HepG2 (cell line): ENCODE measurements around the gene SLC34A3. TPM values are rescaled to one million over a fixed set of nuclear protein-coding genes. Genes with fewer than 3 reads are reported as not detected.

Source experiments
- FOXP1 ChIP-seq, 2 experiments: fragments of 450-650 bp in 1 of 2; IDR thresholded peaks; 2 replicates each; pipeline ENCODE4 v1.6.1; 2017 to 2018; ENCODE audit warnings: antibody characterized with exemption in 1 of 2
- GTF2F1 ChIP-seq: fragments of 150-350 bp; IDR thresholded peaks from 2 replicates; pipeline ENCODE4 v1.6.1; 2014; ENCODE audit warnings: low read length
- MLX ChIP-seq: IDR thresholded peaks from 2 replicates; pipeline ENCODE4 v1.6.1; 2016
- PRDM10 ChIP-seq: sonication (generic); formaldehyde crosslinking; IDR thresholded peaks from 2 replicates; pipeline ENCODE4 v1.4.0; 2020; ENCODE audit warnings: low read depth, missing genetic modification reagents
- ZNF136 ChIP-seq: sonication (generic); formaldehyde crosslinking; IDR thresholded peaks from 2 replicates; pipeline ENCODE4 v1.8.1; 2022; ENCODE audit warnings: low read depth, mild to moderate bottlenecking, moderate library complexity, missing genetic modification reagents
- ZNF432 ChIP-seq: sonication (generic); formaldehyde crosslinking; IDR thresholded peaks from 2 replicates; pipeline ENCODE4 v1.5.0; 2020; ENCODE audit warnings: missing genetic modification reagents, mild to moderate bottlenecking, borderline replicate concordance
- ZNF512B ChIP-seq: sonication (generic); formaldehyde crosslinking; IDR thresholded peaks from 2 replicates; pipeline ENCODE4 v1.5.1; 2020; ENCODE audit warnings: missing genetic modification reagents, mild to moderate bottlenecking, borderline replicate concordance
- ZNF552 ChIP-seq: sonication (generic); formaldehyde crosslinking; IDR thresholded peaks from 2 replicates; pipeline ENCODE4 v1.9.0; 2022; ENCODE audit warnings: missing genetic modification reagents, mild to moderate bottlenecking, borderline replicate concordance
- ZNF891 ChIP-seq: sonication (generic); formaldehyde crosslinking; IDR thresholded peaks from 2 replicates; pipeline ENCODE4 v1.5.0; 2020; ENCODE audit warnings: mild to moderate bottlenecking, missing genetic modification reagents
- ZSCAN30 ChIP-seq: sonication (generic); formaldehyde crosslinking; IDR thresholded peaks from 2 replicates; pipeline ENCODE4 v1.5.0; 2020; ENCODE audit warnings: mild to moderate bottlenecking, missing genetic modification reagents
- ZXDC ChIP-seq: sonication (generic); formaldehyde crosslinking; IDR thresholded peaks from 2 replicates; pipeline ENCODE4 v1.5.0; 2020; ENCODE audit warnings: mild to moderate bottlenecking, missing genetic modification reagents
- polyA plus RNA-seq, 8 experiments: library from polyadenylated mRNA; depleted of rRNA in 3 of 8; stranded (reverse) in 7 of 8; unstranded in 1 of 8; fragments of >200 nt; fragmentation: Illumina TruSeq in 4 of 8; extraction: Trizol in 4 of 8; gene quantifications; 2 replicates each; pipeline versions ENCODE4 v1.2.1 to v1.2.3, GENCODE V29; 2011 to 2016; ENCODE audit warnings: low read depth in 4 of 8, missing spikeins in 1 of 8, mixed read lengths in 1 of 8; ENCODE audit not compliant: insufficient read depth in 1 of 8
- total RNA-seq, 5 experiments: library from RNA; depleted of rRNA; stranded (reverse); fragments of >200 nt; fragmentation: Illumina TruSeq; extraction: Trizol; gene quantifications; 2 replicates each; pipeline ENCODE4 v1.2.3, GENCODE V29; 2016; ENCODE audit warnings: low read depth in 1 of 5
- TF ChIP-seq, protein P1 (sequence below): sonication (generic); formaldehyde crosslinking; IDR thresholded peaks from 2 replicates; pipeline ENCODE4 v1.8.0; 2022; ENCODE audit warnings: missing genetic modification reagents, mild to moderate bottlenecking, moderate library complexity, borderline replicate concordance
- TF ChIP-seq, protein P2 (sequence below): IDR thresholded peaks from 2 replicates; pipeline ENCODE4 v1.6.1; 2016

SLC34A3 gene
- total and polyA plus RNA-seq, 2 of the 13 experiments (the other 11 are each of a cell fraction or from before 2014, with no cell fraction given): 0.07 to 1.0 TPM

DNA sequence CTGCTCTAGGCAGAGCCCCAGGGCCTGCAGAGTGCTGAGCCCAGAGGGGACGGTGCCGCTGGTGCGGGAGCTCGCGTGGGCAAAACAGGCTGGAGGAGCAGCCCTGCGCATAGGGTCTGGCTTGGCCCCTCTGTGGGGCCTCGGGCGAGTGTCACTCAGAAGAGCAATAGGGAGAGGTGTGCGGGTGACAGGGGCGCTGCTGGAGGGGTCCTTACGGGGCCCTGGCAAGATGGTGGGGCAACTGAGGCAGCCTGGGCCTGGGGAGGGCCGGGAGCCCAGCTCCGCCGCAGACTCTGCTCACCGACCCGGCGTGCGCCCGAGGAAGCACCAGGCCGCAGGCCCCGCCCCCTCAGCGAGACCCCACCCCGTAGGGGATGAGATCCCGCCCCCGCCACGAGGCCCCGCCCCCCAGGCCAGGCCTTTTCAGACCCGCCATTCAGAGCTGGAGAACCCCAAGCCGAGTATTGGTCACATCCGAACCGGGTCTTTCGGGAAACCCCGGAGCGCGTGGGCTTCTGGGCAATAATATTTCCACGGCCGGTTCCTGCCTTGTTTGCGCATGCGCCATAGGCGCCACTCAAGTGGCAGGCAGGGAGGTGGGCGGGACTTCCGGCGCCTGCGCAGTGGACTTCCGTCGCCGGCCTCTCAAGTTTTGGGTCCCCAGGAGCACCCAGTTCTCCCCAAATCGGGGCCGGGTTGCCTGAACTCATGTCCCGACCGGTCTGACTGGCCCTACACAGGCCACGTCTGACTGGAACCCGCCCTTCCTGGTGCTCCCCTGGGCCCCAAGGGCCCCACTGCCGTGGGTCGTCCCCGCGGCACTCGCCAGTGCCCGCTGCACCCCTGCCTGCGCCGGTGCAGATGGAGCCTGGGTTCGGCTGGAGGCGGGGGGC lies 7.4 kb upstream of the SLC34A3 start (continued):
- TF ChIP-seq PRDM10 (no peak), ZXDC (CRISPR knock-in tag) (peak; percentile 66), GTF2F1 (no peak), ZNF432 (CRISPR knock-in tag) (no peak), ZNF136 (CRISPR knock-in tag) (no peak), ZNF891 (CRISPR knock-in tag) (no peak), ZNF512B (no peak), FOXP1 (IDR thresholded peaks at IDR 0.05) (no peak), FOXP1 (CRISPR knock-in tag; IDR thresholded peaks at IDR 0.05) (no peak), ZSCAN30 (CRISPR knock-in tag) (no peak), ZNF552 (CRISPR knock-in tag) (no peak), MLX (no peak)
- TF ChIP-seq, protein P1, sequence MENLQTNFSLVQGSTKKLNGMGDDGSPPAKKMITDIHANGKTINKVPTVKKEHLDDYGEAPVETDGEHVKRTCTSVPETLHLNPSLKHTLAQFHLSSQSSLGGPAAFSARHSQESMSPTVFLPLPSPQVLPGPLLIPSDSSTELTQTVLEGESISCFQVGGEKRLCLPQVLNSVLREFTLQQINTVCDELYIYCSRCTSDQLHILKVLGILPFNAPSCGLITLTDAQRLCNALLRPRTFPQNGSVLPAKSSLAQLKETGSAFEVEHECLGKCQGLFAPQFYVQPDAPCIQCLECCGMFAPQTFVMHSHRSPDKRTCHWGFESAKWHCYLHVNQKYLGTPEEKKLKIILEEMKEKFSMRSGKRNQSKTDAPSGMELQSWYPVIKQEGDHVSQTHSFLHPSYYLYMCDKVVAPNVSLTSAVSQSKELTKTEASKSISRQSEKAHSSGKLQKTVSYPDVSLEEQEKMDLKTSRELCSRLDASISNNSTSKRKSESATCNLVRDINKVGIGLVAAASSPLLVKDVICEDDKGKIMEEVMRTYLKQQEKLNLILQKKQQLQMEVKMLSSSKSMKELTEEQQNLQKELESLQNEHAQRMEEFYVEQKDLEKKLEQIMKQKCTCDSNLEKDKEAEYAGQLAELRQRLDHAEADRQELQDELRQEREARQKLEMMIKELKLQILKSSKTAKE (CRISPR knock-in tag): no peak
- TF ChIP-seq, protein P2, sequence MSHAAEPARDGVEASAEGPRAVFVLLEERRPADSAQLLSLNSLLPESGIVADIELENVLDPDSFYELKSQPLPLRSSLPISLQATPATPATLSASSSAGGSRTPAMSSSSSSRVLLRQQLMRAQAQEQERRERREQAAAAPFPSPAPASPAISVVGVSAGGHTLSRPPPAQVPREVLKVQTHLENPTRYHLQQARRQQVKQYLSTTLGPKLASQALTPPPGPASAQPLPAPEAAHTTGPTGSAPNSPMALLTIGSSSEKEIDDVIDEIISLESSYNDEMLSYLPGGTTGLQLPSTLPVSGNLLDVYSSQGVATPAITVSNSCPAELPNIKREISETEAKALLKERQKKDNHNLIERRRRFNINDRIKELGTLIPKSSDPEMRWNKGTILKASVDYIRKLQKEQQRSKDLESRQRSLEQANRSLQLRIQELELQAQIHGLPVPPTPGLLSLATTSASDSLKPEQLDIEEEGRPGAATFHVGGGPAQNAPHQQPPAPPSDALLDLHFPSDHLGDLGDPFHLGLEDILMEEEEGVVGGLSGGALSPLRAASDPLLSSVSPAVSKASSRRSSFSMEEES (CRISPR knock-in tag): no peak
